GM21529 (cell line): Measurements from ENCODE around the gene JTB.
"Not testable (repeated sequence)": the region's sequence is repeated elsewhere in the genome, so short reads cannot be mapped to it uniquely, and the experiment has no call there.

ENCODE experiments used
- ATAC-seq: cut with Tn5 transposase; IDR thresholded peaks from one replicate; pipeline ENCODE4 v1.9.1; 2021; ENCODE audit not compliant: unreplicated experiment

Gene JTB

GRCh38 chr1:153977250-153978240, at the start of gene JTB:
TSS of gene JTB (minus strand) at chr1:153977674. CDS start at chr1:153977252, 422 bp downstream.
- ATAC-seq, result peak; percentile 77

- ATAC-seq, result no peak
These were observed 42.5 kb upstream of the JTB start for GRCh38 chr1:154019940-154020339.

DNA sequence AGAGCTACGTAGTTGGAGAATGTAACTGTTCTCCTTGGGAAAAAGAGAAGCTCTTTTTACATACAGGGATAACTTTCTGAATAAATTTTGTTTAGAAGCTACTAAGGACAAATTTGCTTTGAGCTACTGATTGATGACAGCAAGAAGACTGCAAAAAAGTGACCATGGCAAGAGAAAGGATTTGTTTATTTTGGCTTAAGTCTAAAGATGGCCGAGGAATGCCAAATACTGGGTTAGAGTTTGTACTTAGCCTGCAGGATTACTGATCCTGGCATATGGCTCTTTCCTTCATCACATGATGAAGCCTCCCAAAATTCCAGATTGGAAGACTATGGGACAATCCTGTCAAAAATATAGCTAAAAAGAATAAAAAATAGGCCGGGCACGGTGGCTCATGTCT, 41.8 kb upstream of the JTB start:
- no peak for ATAC-seq

- ATAC-seq, result no peak
These were observed 36.9 kb upstream of the JTB start for GRCh38 chr1:154014154-154014907.

DNA sequence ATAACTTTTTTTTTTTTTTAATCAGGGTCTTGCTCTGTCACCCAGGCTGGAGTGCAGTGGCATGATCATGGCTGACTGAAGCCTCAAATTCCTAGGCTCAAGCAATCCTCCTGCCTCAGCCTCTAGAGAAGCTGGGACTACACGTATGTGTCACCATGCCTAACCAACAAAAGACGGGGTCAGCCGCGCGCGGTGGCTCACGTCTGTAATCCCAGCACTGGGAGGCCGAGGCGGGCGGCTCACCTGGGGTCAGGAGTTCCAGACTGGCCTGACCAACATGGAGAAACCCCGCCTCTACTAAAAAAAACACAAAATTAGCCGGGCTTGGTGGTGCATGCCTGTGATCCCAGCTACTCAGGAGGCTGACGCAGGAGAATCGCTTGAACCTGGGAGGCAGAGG, 35.1 kb upstream of the JTB start:
- not testable (repeated sequence) for ATAC-seq

DNA sequence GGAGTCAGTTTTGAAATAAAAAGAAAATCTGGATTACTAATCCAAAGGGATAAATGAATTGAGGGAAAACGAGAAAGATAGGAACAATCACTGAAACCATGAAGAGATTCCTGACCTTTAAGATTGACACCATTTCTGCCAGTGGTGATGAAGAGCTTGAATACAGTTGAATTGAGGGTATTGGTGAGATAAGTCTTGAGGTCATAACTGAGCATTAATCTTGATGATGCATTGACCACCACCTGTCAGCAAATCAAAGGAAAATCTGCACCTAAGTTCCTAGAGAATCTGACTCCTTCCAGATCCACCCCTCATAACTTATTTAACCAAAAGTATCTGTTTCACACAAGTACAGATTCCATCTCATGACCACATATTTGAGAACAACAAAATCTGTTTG, 34.7 kb upstream of the JTB start:
- no peak for ATAC-seq

DNA sequence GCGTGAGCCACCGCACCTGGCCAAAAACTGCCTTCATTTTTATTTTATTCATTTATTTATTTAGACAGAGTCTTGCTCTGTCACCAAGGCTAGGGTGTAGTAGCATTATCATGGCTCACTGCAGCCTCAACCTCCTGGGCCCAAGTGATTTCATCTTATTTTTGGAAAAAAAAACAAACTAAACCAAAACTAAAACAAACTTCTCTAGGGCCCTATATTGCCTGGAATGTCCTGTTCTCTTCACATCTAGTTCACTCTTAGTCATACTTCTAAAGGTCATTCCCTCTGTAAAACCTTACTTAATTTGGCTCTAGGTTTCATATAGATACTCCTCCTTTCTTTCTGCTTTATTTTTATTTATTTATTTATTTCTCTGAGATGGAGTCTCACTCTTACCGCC, 28.7 kb upstream of the JTB start:
- no peak for ATAC-seq

- no peak for ATAC-seq
These were observed 22.9 kb upstream of the JTB start for GRCh38 chr1:154000420-154000819.

GRCh38 chr1:153996882-153997281, 19.4 kb upstream of the JTB start:
- not testable (repeated sequence) for ATAC-seq

DNA sequence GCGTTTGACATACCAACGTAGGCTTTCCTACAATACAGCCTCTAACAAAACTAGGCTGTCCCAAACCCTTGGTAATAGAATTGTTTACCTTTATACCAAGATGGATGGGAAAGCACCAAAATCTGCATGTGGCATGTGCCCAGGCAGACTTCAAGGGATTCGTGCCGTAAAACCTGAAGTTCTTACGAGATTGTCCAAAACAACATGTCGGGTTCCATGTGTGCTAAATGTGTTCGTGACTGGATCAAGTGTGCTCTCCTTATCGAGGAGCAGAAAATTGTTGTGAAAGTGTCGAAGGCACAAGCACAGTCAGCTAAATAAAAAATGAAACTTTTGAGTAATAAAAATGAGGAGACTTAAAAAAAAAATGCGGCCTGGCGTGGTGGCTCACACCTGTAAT, 18.2 kb upstream of the JTB start:
- ATAC-seq, result no peak

- no peak for ATAC-seq
These were observed 17.7 kb upstream of the JTB start for GRCh38 chr1:153995202-153995601.

DNA sequence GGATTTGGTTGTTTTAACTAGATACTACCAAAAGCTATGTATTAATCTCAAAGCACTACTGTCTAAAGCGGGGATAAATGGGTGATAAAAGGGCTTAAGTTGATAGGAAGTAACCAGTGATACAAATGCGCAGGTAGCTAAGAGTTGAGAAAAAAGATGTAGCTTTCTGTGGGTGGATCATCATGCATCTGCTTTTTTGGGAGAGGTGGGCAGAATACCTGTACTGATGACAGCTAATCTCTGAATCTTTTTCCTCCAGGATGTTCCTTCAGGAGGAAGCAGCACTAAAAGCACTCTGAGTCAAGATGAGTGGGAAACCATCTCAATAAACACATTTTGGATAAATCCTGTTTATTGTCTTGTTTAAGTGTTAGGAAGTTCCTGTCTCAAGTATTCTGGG, 14.3 kb upstream of the JTB start:
- ATAC-seq, result no peak

- ATAC-seq, result no peak
These were observed 13.7 kb upstream of the JTB start for GRCh38 chr1:153991151-153991630.

DNA sequence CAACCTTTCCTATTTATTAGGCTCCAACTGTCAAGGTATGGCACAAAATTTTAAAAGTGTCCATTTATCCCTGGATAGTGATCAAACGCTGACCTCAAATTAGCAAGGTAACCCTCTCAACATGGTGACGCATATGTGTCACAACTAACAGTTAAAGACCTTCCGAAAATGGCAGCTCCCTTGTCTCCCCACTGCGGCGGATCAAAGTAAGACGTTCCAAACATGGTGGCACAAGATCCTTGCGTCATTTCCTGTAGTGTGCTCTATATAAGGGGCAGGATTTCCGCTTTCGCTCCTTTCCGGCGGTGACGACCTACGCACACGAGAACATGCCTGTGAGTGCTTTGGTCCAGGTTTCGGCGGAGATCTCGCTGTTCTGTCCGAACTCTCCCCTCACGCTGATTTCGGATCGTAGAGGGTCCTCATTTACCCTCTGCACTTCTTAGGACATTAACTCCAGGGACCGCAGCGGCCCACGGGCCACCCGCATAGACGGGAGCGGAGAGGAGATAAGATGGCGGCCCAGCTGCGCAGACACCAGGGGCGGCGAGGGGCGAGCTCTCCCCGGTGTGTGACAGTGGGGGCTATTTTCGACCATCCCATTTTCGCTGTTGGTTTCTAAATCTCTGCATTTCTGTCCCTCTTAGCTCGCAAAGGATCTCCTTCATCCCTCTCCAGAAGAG, 13.1 kb upstream of the JTB start, which contains the start of gene RPS27:
Gene RPS27, plus strand, starts transcription at position 295 of the 683 bp plus-strand sequence. Its CDS starts 35 bp downstream, at position 330.
- peak; percentile 69 for ATAC-seq

DNA sequence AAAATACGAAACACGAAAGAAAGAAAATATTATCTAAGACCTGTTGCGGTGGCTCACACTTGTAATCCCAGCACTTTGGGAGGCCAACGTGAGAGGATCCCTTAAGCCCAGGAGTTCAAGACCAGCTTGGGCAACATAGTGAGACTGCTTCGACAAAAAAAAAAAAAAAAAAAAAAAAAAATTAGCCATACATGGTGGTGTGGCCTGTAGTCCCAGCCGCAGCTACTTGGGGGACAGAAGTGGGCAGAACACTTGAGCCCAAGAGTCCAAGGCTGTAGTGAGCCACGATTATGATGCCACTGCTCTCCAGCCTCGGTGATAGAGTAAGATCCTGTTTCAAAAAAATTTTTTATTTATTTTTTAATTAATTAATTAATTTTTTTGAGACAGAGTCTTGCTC, 10.1 kb upstream of the JTB start:
- ATAC-seq, result no peak

DNA sequence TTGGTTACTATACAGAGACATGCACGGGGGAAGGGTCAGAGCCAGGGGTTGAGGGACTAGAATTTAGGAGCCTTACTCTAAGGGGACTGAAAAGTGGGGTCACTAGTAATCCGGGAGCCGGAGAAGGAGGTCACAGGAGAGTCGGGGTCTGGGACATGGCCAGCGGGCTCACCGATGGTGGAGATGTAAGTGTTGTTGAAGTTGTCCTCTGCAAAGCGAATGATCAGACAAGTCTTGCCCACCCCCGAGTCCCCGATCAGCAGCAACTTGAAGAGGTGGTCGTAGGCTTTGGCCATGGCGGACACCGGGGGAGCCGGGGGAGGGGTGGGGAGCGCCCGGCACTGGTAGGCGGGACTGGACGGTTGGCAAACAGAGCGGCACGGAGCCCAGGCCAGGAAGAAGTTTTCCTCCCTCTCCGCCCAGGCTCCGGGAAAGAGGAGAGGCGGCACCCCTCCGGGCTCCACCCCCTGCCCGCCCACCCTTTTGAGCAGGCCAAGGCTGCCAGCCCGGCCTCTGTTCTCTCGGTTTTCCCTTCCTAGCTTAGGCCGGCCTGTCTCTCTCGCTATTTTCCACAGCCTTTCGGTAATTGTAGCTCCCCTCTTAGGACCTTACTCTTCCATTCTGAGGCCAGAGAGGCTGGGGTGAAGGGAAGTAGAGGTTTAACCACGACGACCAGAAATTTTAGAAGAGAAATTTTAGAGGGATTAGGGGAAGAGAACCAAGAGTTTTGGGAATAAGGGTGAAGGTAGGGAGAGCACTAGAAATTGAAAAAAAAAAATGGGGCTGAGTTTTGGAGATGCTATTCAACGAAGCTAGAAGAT, 8.7 kb upstream of the JTB start, which contains the start of gene RAB13:
Gene RAB13, minus strand, starts transcription at position 399 of the 821 bp plus-strand sequence. Its CDS starts 103 bp downstream, at position 296.
- no peak for ATAC-seq

GRCh38 chr1:153985341-153985912, 8.0 kb upstream of the JTB start:
- ATAC-seq, result no peak

DNA sequence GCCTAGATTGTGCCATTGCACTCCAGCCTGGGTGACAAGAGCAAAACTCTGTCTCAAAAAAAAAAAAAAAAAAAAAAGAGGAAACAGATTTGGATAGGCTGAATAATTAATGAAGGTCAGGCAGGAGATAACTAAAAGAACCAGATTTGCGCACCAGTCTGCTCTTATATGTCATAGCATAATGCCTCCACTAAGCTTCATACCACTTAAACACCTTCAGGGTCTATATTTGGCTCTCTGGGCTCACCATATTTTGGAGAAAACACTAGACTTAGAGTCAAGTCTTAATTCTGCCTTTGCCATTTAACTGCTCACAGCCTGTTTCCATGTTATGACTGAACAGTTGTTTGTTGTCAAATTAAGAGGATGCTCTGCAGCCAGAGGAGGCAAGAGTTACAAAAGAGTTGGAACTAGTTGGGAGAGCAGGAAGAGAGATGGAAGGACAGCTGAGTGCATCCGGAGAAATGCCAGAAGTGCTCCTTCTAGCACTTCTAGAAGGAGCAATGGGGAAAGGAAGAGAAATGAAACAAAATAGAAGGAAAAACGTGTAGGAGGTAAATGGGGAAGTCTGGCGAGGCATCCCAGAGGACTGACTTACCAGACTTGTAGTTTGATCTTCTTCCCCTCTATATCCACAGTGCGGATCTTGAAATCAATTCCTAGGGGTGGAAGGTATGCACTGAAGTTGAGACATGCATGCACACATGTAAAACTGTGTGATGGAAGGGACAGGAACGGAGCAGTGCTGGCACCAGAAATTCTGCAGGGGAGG, 6.8 kb upstream of the JTB start:
- no peak for ATAC-seq

GRCh38 chr1:153981735-153982134, 4.3 kb upstream of the JTB start:
- ATAC-seq, result not testable (repeated sequence)
